HCT116 (cell line): ENCODE measurements around the gene OR56B4.

Source experiments
- CTCF ChIP-seq, 3 experiments: fragments of 200-600 bp in 1 of 3; sonication (generic) in 1 of 3; IDR thresholded peaks in 2 of 3; conservative IDR thresholded peaks in 1 of 3; 2 replicates each; pipeline ENCODE4 v1.5.1; 2012 to 2017; ENCODE audit warnings: low read depth in 2 of 3, low read length in 2 of 3, antibody characterized with exemption in 1 of 3, borderline replicate concordance in 1 of 3, control low read depth in 1 of 3, mild to moderate bottlenecking in 1 of 3, mixed read lengths in 1 of 3, mixed run types in 1 of 3, moderate library complexity in 1 of 3; ENCODE audit not compliant: insufficient read depth in 1 of 3
- EZH2 ChIP-seq: fragments of 200-600 bp; sonication (generic); IDR thresholded peaks from 2 replicates; pipeline ENCODE4 v1.6.1; 2017; ENCODE audit warnings: antibody characterized with exemption, mixed run types
- POLR2A ChIP-seq: IDR thresholded peaks from 2 replicates; pipeline ENCODE4 v1.7.0; 2011; ENCODE audit warnings: borderline replicate concordance; ENCODE audit not compliant: insufficient read depth, insufficient read length; ENCODE audit errors: extremely low read depth
- ZFX ChIP-seq: fragments of 450-650 bp; IDR thresholded peaks from 2 replicates; pipeline ENCODE4 v1.6.1; 2017

- no peak for TF ChIP-seq POLR2A
- no peak for TF ChIP-seq CTCF (IDR thresholded peaks at IDR 0.05 in 2 of 3, conservative IDR thresholded peaks at IDR 0.05 in 1 of 3; ENCODE audit: borderline replicate concordance in 1 of 3, insufficient read depth in 1 of 3, low read depth in 2 of 3, low read length in 2 of 3)
- no peak for TF ChIP-seq EZH2
- TF ChIP-seq ZFX, result no peak
Measured at GRCh38 chr11:6110011-6110410, 2.5 kb downstream of the OR56B4 start.
